Gastrocnemius medialis (tissue), 4 donors: ENCODE measurements around the gene GCC1. TPM values are rescaled to one million over a fixed set of nuclear protein-coding genes. Genes with fewer than 3 reads are reported as not detected.

Experiments
- ATAC-seq, 2 donors: fragments of 150-250 bp; one replicate each; pipeline ENCODE4 v1.9.1; 2016
- DNase-seq, 2 donors: peaks; one replicate each; pipeline ENCODE4 v3.0.0-alpha.2; 2019
- H3K27ac ChIP-seq, 4 donors: fragments of 200-600 bp; sonication (generic); 1 replicate in 1 of 4; 2 replicates in 3 of 4; pipeline ENCODE4 v1.5.1; 2016 to 2018; ENCODE audit warnings: mild to moderate bottlenecking in 2 of 4, moderate library complexity in 1 of 4
- H3K27me3 ChIP-seq, 3 donors: fragments of 200-600 bp; sonication (generic) in 2 of 3; 1 replicate in 1 of 3; 2 replicates in 2 of 3; pipeline versions ENCODE4 v1.5.1 to v1.6.0; 2016 to 2019; ENCODE audit warnings: mild to moderate bottlenecking in 1 of 3, moderate library complexity in 1 of 3
- H3K36me3 ChIP-seq, 2 donors: fragments of 200-600 bp; sonication (generic) in 1 of 2; one replicate each; pipeline ENCODE4 v1.5.1; 2017 to 2018
- H3K4me1 ChIP-seq, 2 donors: fragments of 200-600 bp; sonication (generic) in 1 of 2; one replicate each; pipeline ENCODE4 v1.5.1; 2016 to 2017; ENCODE audit warnings: mild to moderate bottlenecking in 2 of 2
- H3K4me3 ChIP-seq, 4 donors: fragments of 200-600 bp; sonication (generic) in 3 of 4; 1 replicate in 1 of 4; 2 replicates in 3 of 4; pipeline ENCODE4 v1.5.1; 2016 to 2019; ENCODE audit warnings: mild to moderate bottlenecking in 2 of 4
- H3K9me3 ChIP-seq, 3 donors: fragments of 200-600 bp; sonication (generic) in 2 of 3; 1 replicate in 1 of 3; 2 replicates in 2 of 3; pipeline ENCODE4 v1.5.1; 2016 to 2019
- POLR2A ChIP-seq, 2 donors: fragments of 450-650 bp; IDR thresholded peaks; one replicate each; pipeline ENCODE4 v1.6.1; 2017; ENCODE audit warnings: antibody characterized with exemption in 2 of 2, mild to moderate bottlenecking in 2 of 2, moderate library complexity in 2 of 2
- in situ Hi-C, 4 donors: fragments of 200-750 bp; cut with MboI; loops; one replicate each; pipeline versions ENCODE4 v1.15.0 to v1.8.0; 2017; ENCODE audit warnings: low sequenced_read_pairs in 4 of 4
- intact Hi-C: fragments of 100-400 bp; cut with DNase I; formaldehyde crosslinking; loops from one replicate; pipeline ENCODE4 v1.15.1; 2023; ENCODE audit warnings: low total_unique reads
- total RNA-seq, 4 donors: library from RNA; depleted of rRNA; stranded (reverse); fragments of >200 nt; gene quantifications; one replicate each; pipeline versions ENCODE4 v1.1.0 to v1.2.3, GENCODE V29; 2016
- TF ChIP-seq, protein P1 (sequence below), 5 experiments: fragments of 450-650 bp in 3 of 5; fragments of 200-600 bp in 2 of 5; sonication (generic) in 2 of 5; IDR thresholded peaks in 4 of 5; conservative IDR thresholded peaks in 1 of 5; 1 replicate in 4 of 5; 2 replicates in 1 of 5; pipeline ENCODE4 v1.5.1; 2016 to 2019; ENCODE audit warnings: antibody characterized with exemption in 5 of 5, mild to moderate bottlenecking in 3 of 5, moderate library complexity in 3 of 5

Gene GCC1
- total RNA-seq, 4 donors from 2014 or later, result 12.3 to 17.9 (median 15.4) TPM

DNA sequence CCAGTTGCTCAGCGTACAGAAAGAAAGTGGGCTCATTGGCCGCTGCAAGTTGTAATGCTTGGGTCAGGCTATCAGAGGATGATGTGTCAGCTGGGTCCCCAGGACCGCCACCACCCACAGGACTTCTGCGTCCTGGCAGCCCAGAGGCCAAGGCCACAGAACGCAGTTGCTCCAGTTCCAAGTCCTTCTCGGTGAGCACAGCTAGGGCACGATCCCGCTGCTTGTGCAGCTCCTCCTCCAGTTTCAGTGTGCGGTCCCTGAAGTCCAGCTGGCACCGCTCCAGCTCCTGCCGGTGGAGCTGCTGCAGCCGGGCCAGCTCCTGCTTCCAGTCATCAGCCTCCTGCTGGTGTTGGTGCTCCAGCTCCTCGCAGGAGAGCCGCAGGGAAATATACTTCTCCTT, 3.0 kb downstream of the GCC1 start:
- in situ Hi-C loops (loop anchor here in 1 of 4 donors (5.0 to 25.0 kb wide), 2 partner anchors 65 to 195 kb away; partner anchors contain the start of gene ZNF800), intact Hi-C loops (loop anchor here (10.0 kb wide), 1 partner anchor 872 kb away; the partner anchor contains the start of gene HILPDA)
- peaks cover 46 to 52% of the 10 kb centered on the region in 2 donors for H3K4me1 ChIP-seq
- peaks cover 0 to 20% of the 10 kb centered on the region in 2 donors for H3K36me3 ChIP-seq
- no peaks in the 10 kb centered on the region for H3K9me3 ChIP-seq
- H3K27me3 ChIP-seq, result no peaks in the 10 kb centered on the region
- H3K4me3 ChIP-seq, result no peak overlapping the region
- DNase-seq (peak; percentile 45 to 78), ATAC-seq (peak; percentile 20 to 43)
- TF ChIP-seq, protein P1, sequence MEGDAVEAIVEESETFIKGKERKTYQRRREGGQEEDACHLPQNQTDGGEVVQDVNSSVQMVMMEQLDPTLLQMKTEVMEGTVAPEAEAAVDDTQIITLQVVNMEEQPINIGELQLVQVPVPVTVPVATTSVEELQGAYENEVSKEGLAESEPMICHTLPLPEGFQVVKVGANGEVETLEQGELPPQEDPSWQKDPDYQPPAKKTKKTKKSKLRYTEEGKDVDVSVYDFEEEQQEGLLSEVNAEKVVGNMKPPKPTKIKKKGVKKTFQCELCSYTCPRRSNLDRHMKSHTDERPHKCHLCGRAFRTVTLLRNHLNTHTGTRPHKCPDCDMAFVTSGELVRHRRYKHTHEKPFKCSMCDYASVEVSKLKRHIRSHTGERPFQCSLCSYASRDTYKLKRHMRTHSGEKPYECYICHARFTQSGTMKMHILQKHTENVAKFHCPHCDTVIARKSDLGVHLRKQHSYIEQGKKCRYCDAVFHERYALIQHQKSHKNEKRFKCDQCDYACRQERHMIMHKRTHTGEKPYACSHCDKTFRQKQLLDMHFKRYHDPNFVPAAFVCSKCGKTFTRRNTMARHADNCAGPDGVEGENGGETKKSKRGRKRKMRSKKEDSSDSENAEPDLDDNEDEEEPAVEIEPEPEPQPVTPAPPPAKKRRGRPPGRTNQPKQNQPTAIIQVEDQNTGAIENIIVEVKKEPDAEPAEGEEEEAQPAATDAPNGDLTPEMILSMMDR (IDR thresholded peaks at IDR 0.05 in 4 of 5, conservative IDR thresholded peaks at IDR 0.05 in 1 of 5), result no peak
- TF ChIP-seq POLR2A (IDR thresholded peaks at IDR 0.05), result no peak
- peak overlapping the region in 1 of 4 donors; percentile 50 for H3K27ac ChIP-seq

DNA sequence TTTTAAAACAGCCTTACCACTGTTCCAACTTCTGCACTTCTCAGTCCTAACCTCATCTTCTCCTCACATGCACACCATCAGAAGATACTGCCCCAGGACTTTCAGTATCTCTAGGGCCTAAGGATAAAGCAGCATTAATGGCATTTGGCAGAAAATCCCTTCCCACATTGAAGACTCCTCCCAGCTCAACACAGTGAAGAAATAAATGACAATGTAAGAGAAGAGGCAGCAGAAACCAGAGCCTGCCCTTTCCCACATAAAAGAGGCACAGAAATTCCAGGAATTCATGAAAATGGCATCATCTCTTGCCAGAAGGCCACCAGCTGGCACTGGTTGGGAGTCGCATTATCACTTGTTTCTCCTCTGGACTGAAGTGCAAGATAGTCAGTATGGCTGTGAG, 3.7 kb downstream of the GCC1 start:
- intact Hi-C loops (loop anchor here (10.0 kb wide), 1 partner anchor 873 kb away; the partner anchor contains the start of gene HILPDA), in situ Hi-C loops (loop anchor here in 1 of 4 donors (5.0 to 25.0 kb wide), 2 partner anchors 66 to 194 kb away; partner anchors contain the start of gene ZNF800)
- TF ChIP-seq, protein P1 (IDR thresholded peaks at IDR 0.05 in 4 of 5, conservative IDR thresholded peaks at IDR 0.05 in 1 of 5), result no peak
- peaks cover 44 to 52% of the 10 kb centered on the region in 2 donors for H3K4me1 ChIP-seq
- no peak overlapping the region for H3K4me3 ChIP-seq
- H3K36me3 ChIP-seq, result peaks cover 0 to 20% of the 10 kb centered on the region in 2 donors
- H3K27me3 ChIP-seq, result no peaks in the 10 kb centered on the region
- peak overlapping the region in 1 of 4 donors; percentile 50 for H3K27ac ChIP-seq
- ATAC-seq (no peak), DNase-seq (no peak)
- no peaks in the 10 kb centered on the region for H3K9me3 ChIP-seq

DNA sequence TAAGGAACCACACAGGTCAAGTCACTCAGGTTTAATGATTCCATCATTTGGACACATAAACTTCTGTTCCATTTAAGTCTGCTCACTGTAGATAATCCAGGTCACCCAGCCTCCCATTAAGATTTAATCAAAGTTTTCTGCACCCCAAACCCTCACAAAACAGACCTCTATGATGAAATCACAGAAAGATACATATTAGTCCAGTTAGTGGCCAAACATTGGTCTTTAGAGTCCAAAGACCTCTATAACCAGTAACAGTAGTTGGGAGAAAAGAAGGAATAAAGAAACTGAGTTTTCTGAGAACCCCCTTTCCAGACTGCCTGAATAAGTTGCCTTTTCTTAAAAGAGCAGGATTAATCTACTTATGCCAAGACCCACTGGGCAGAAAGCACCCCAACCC, 4.8 kb downstream of the GCC1 start:
- no peak for TF ChIP-seq POLR2A (IDR thresholded peaks at IDR 0.05)
- TF ChIP-seq, protein P1 (IDR thresholded peaks at IDR 0.05 in 4 of 5, conservative IDR thresholded peaks at IDR 0.05 in 1 of 5), result no peak
- intact Hi-C loops (loop anchor here (10.0 kb wide), 1 partner anchor 874 kb away; the partner anchor contains the start of gene HILPDA), in situ Hi-C loops (loop anchor here in 1 of 4 donors (5.0 to 25.0 kb wide), 2 partner anchors 67 to 193 kb away; partner anchors contain the start of gene ZNF800)
- ATAC-seq (no peak), DNase-seq (no peak)
- Histone ChIP-seq H3K27ac (peak overlapping the region in 1 of 4 donors; percentile 1), H3K4me1 (peaks cover 44 to 48% of the 10 kb centered on the region in 2 donors), H3K36me3 (peaks cover 0 to 20% of the 10 kb centered on the region in 2 donors), H3K27me3 (no peaks in the 10 kb centered on the region), H3K9me3 (no peaks in the 10 kb centered on the region), H3K4me3 (no peak overlapping the region)

DNA sequence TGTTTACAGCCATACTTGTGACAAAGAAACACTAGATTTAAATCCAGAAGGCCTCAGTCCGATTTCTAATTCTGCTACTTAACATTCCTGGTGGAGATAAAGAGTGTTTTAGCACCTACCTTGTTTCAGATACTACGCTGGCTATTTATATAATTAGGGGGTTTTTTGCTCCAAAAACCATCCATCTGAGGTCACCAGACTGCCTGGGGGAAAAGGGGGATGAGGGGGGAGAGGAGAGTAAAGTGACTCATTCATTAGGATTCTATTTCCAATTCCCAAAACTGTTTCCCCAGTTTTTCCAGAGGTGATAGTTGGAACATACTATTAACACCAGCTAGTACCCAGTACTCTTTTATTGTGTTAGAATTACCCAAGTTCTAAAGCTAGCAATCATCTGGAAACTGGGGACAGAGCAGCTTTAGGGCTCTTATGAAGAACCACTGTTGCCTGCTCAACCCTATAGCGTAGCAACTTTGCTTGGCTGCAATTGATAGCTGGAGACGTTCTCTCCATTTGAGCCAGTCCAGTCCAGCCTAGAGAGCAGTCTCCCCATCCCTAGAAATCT, 6.6 kb downstream of the GCC1 start:
- TF ChIP-seq, protein P1 (IDR thresholded peaks at IDR 0.05 in 4 of 5, conservative IDR thresholded peaks at IDR 0.05 in 1 of 5), result no peak
- no peak for TF ChIP-seq POLR2A (IDR thresholded peaks at IDR 0.05)
- H3K27ac ChIP-seq, result no peak overlapping the region
- no peaks in the 10 kb centered on the region for H3K27me3 ChIP-seq

More for the DNA sequence above, 6.6 kb downstream of the GCC1 start:
- H3K9me3 ChIP-seq, result no peaks in the 10 kb centered on the region
- ATAC-seq (no peak), DNase-seq (no peak)
- H3K4me3 ChIP-seq, result no peak overlapping the region
- intact Hi-C loops, result no loop called here
- in situ Hi-C loops, result loop anchor here in 2 of 4 donors (10.0 to 25.0 kb wide), 2 partner anchors 191 to 194 kb away; partner anchors contain the start of gene ZNF800 (in 1 of the 2)
- H3K36me3 ChIP-seq, result peaks cover 0 to 20% of the 10 kb centered on the region in 2 donors
- peaks cover 32 to 36% of the 10 kb centered on the region in 2 donors for H3K4me1 ChIP-seq
